ENCODE measurements around the gene ALG14.

Gene ALG14

DNA sequence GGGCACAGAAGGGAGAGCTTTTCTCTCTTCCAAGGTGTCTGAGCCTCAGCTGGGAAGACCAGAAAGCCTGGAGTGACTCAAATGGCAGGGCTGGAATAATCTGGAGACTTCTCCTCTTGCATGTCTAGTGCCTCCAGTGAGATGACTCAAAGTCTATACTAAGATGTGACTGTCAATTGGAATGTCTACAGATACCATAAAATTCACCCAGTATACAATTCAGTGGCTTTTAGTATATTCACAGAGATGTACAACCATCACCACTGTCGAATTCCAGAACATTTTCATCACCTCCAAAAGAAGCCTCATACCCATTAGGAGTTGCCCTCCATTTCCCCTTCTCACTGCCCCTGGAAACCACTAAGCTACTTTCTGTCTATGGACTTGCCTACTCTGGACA is 97.9 kb downstream of the ALG14 start:
- no peak overlapping the region for H3K4me3 ChIP-seq (ENCODE audit: low read depth, low read length)
- H3K36me3 ChIP-seq: no peaks in the 10 kb centered on the region
- H3K9me3 ChIP-seq (ENCODE audit: severe bottlenecking): peaks cover 3% of the 10 kb centered on the region
- no peak for DNase-seq
- no peaks in the 10 kb centered on the region for H3K27me3 ChIP-seq (ENCODE audit: insufficient read depth, low read depth, severe bottlenecking)
- TF ChIP-seq, protein P1, sequence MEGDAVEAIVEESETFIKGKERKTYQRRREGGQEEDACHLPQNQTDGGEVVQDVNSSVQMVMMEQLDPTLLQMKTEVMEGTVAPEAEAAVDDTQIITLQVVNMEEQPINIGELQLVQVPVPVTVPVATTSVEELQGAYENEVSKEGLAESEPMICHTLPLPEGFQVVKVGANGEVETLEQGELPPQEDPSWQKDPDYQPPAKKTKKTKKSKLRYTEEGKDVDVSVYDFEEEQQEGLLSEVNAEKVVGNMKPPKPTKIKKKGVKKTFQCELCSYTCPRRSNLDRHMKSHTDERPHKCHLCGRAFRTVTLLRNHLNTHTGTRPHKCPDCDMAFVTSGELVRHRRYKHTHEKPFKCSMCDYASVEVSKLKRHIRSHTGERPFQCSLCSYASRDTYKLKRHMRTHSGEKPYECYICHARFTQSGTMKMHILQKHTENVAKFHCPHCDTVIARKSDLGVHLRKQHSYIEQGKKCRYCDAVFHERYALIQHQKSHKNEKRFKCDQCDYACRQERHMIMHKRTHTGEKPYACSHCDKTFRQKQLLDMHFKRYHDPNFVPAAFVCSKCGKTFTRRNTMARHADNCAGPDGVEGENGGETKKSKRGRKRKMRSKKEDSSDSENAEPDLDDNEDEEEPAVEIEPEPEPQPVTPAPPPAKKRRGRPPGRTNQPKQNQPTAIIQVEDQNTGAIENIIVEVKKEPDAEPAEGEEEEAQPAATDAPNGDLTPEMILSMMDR (IDR thresholded peaks at IDR 0.05; ENCODE audit: low read depth, low read length): no peak
- no peak overlapping the region for H3K27ac ChIP-seq

DNA sequence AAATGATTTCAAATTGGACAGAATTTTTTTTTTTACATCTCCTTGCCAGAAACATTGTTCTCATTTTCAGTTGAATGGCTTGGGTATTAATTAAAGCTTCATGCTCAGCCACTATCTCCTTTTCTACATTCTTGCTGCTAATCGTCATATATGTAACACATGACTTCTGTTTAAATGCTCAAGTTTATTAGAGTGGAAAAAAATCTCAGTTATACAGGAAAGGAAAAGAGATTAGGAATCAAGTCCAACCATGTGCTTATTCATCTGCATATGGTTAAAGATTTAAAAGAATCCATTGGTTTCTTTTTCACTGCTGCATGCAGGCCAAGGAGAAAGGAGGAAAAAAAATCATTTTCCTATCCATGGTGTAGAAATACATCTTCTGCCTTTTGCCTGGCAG is 98.5 kb downstream of the ALG14 start:
- TF ChIP-seq, protein P1 (IDR thresholded peaks at IDR 0.05; ENCODE audit: low read depth, low read length): no peak
- DNase-seq: no peak
- Histone ChIP-seq H3K4me3 (ENCODE audit: low read depth, low read length) (no peak overlapping the region), H3K9me3 (ENCODE audit: severe bottlenecking) (peaks cover 3% of the 10 kb centered on the region), H3K36me3 (no peaks in the 10 kb centered on the region), H3K27ac (no peak overlapping the region), H3K27me3 (ENCODE audit: insufficient read depth, low read depth, severe bottlenecking) (no peaks in the 10 kb centered on the region)

DNA sequence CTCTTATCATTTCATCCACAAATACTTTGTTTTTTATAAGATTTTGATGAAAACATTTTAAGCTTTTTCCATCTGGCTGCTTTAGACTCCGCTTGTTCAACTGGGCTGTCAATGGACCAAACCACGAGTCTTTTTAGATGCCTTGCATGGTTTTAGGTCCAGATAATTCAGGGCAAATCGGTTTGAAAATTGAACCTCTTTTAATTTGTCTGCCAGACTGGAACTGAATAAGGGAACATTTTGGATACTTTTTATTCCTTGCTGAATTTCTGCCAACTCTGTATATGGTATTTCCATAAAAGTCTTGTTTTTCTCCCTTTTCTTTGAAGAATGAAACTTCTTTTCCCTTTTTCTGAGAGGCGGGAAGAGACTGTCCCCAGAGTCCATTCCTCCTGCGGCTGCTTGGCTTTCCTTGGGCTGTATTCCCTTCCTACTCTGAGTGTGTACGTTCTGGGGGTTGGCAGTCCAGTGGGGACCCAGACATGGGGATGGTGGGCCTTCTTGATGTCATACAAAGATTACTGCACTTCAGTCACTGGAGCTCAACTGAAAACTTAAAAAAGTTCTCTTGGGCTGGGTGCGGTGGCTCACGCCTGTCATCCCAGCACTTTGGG is 99.3 kb downstream of the ALG14 start:
- no peak overlapping the region for H3K27ac ChIP-seq
- peaks cover 3% of the 10 kb centered on the region for H3K9me3 ChIP-seq (ENCODE audit: severe bottlenecking)
- TF ChIP-seq, protein P1 (IDR thresholded peaks at IDR 0.05; ENCODE audit: low read depth, low read length): no peak

DNA sequence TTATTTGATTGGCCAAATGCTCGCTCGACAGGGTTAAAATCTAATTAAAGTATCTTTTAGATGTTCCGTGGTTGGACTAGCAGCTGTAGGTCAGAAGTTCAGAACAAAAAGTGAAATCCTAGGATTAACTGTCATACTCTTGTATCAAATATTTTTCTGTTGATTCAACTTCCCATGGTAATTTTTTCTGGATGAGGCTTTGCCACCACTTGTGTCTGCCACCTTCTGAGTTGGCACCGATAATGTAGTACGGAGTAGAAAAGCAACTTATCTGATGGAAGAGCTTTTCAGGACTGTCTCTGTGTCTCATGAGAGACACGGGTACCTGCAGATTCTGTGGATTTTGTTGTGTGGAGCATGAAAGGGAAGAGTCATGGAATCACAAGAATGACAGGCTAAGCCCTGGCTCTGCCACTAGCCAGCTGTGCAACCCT is 101.2 kb downstream of the ALG14 start:
- H3K36me3 ChIP-seq: no peaks in the 10 kb centered on the region
- TF ChIP-seq, protein P1 (IDR thresholded peaks at IDR 0.05; ENCODE audit: low read depth, low read length): no peak
- H3K4me3 ChIP-seq (ENCODE audit: low read depth, low read length): no peak overlapping the region
- H3K9me3 ChIP-seq (ENCODE audit: severe bottlenecking): peaks cover 3% of the 10 kb centered on the region
- H3K27me3 ChIP-seq (ENCODE audit: insufficient read depth, low read depth, severe bottlenecking): no peaks in the 10 kb centered on the region
- no peak for DNase-seq
- H3K27ac ChIP-seq: no peak overlapping the region

More for the DNA sequence above, 99.3 kb downstream of the ALG14 start:
- no peaks in the 10 kb centered on the region for H3K36me3 ChIP-seq
- no peak for DNase-seq
- no peak overlapping the region for H3K4me3 ChIP-seq (ENCODE audit: low read depth, low read length)
- H3K27me3 ChIP-seq (ENCODE audit: insufficient read depth, low read depth, severe bottlenecking): no peaks in the 10 kb centered on the region

DNA sequence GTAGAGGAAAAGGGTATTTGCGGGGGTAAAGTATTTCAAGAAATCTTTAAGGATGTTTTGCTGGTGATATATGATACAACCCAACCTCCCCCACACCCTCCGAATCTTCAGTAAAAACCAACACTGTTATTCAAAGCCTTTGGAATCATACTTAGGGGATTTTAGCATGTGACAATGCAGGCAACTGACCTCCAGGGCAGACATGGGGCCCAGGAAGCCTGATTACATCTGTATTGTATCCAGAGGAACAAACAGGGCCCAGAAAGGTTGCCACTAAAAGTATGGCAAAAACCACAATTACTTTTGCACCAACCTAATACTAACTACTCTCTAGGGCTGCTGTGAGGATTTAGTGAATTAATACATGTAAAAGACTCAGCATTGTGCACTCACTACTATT is 102.0 kb downstream of the ALG14 start:
- TF ChIP-seq, protein P1 (IDR thresholded peaks at IDR 0.05; ENCODE audit: low read depth, low read length): no peak
- peaks cover 3% of the 10 kb centered on the region for H3K9me3 ChIP-seq (ENCODE audit: severe bottlenecking)
- H3K4me3 ChIP-seq (ENCODE audit: low read depth, low read length): no peak overlapping the region
- no peak overlapping the region for H3K27ac ChIP-seq
- DNase-seq: no peak
- H3K27me3 ChIP-seq (ENCODE audit: insufficient read depth, low read depth, severe bottlenecking): no peaks in the 10 kb centered on the region
- no peaks in the 10 kb centered on the region for H3K36me3 ChIP-seq

DNA sequence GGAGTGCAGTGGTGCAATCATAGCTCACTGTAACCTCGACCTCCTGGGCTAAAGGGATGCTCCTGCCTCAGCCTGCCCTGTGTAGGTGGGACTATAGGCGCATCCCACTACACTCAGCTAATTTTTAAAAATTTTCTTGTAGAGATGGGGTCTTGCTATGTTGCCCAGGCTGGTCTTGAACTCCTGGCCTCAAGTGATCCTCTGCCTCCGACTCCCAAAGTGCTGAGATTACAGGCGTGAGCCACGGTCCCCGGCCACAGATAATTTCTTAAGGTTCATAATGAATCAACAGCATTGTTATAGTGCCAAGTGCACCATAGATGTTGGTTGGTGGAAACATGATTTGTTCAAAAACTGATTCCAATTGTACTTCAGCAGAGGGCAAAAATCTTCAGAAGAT is 103.6 kb downstream of the ALG14 start:
- no peaks in the 10 kb centered on the region for H3K36me3 ChIP-seq
- DNase-seq: no peak
- no peak overlapping the region for H3K27ac ChIP-seq
- H3K27me3 ChIP-seq (ENCODE audit: insufficient read depth, low read depth, severe bottlenecking): no peaks in the 10 kb centered on the region
- H3K9me3 ChIP-seq (ENCODE audit: severe bottlenecking): no peaks in the 10 kb centered on the region
- no peak overlapping the region for H3K4me3 ChIP-seq (ENCODE audit: low read depth, low read length)
- TF ChIP-seq, protein P1 (IDR thresholded peaks at IDR 0.05; ENCODE audit: low read depth, low read length): no peak

All from WERI-Rb-1 (cell line).